Osteocyte (in vitro differentiated cells): ENCODE data around the gene UPF2. TPM values are rescaled to one million over a fixed set of nuclear protein-coding genes. Genes with fewer than 3 reads are reported as not detected.

Experiments used
- DNase-seq: peaks from one replicate; pipeline ENCODE4 v3.0.0; 2021; ENCODE audit warnings: mixed read lengths; ENCODE audit not compliant: unreplicated experiment; ENCODE audit errors: extremely low spot score
- H3K27ac Mint-ChIP-seq: one replicate; pipeline ENCODE4 v1.8.0; 2021; ENCODE audit warnings: mild to moderate bottlenecking, mixed read lengths; ENCODE audit not compliant: unreplicated experiment
- H3K27me3 Mint-ChIP-seq: one replicate; pipeline ENCODE4 v1.8.0; 2021; ENCODE audit warnings: mixed read lengths; ENCODE audit not compliant: unreplicated experiment
- H3K36me3 Mint-ChIP-seq: one replicate; pipeline ENCODE4 v1.8.0; 2021; ENCODE audit warnings: mixed read lengths; ENCODE audit not compliant: unreplicated experiment
- H3K4me1 Mint-ChIP-seq: one replicate; pipeline ENCODE4 v1.8.0; 2021; ENCODE audit warnings: mixed read lengths; ENCODE audit not compliant: unreplicated experiment
- H3K4me3 Mint-ChIP-seq: one replicate; pipeline ENCODE4 v1.8.0; 2021; ENCODE audit warnings: mild to moderate bottlenecking, moderate library complexity, mixed read lengths; ENCODE audit not compliant: unreplicated experiment
- H3K9me3 Mint-ChIP-seq: one replicate; pipeline ENCODE4 v1.8.0; 2021; ENCODE audit warnings: mixed read lengths; ENCODE audit not compliant: unreplicated experiment
- CTCF ChIP-seq: fragments of 200-600 bp; sonication (generic); IDR thresholded peaks from 2 replicates; pipeline ENCODE4 v1.5.0; 2021; ENCODE audit warnings: antibody characterized with exemption, mild to moderate bottlenecking, moderate library complexity
- total RNA-seq: library from RNA; stranded (reverse); gene quantifications from 2 replicates; pipeline ENCODE4 v1.2.1, GENCODE V29; 2021

The UPF2 gene
- total RNA-seq, 1 donor from 2014 or later: 20.5 TPM

- Mint-ChIP-seq H3K9me3 (no peaks in the 10 kb centered on the region), H3K27ac (no peak overlapping the region), H3K4me3 (no peak overlapping the region), H3K27me3 (no peaks in the 10 kb centered on the region), H3K4me1 (peaks cover 15% of the 10 kb centered on the region), H3K36me3 (no peaks in the 10 kb centered on the region)
- no peak for TF ChIP-seq CTCF
- no peak for DNase-seq
These were observed 145.9 kb downstream of the UPF2 start for GRCh38 chr10:11896549-11897200.

GRCh38 chr10:11895598-11895997 is 147.0 kb downstream of the UPF2 start:
- no peak overlapping the region for H3K4me3 Mint-ChIP-seq
- H3K36me3 Mint-ChIP-seq: no peaks in the 10 kb centered on the region
- H3K9me3 Mint-ChIP-seq: no peaks in the 10 kb centered on the region
- peaks cover 10% of the 10 kb centered on the region for H3K4me1 Mint-ChIP-seq
- H3K27ac Mint-ChIP-seq: no peak overlapping the region
- H3K27me3 Mint-ChIP-seq: no peaks in the 10 kb centered on the region
- DNase-seq: no peak
- no peak for TF ChIP-seq CTCF

GRCh38 chr10:11895108-11895466 is 147.5 kb downstream of the UPF2 start:
- Mint-ChIP-seq H3K27me3 (no peaks in the 10 kb centered on the region), H3K36me3 (no peaks in the 10 kb centered on the region), H3K9me3 (no peaks in the 10 kb centered on the region), H3K4me1 (peaks cover 10% of the 10 kb centered on the region), H3K27ac (no peak overlapping the region), H3K4me3 (no peak overlapping the region)
- DNase-seq: no peak
- TF ChIP-seq CTCF: no peak

GRCh38 chr10:11894381-11895107 is 148.1 kb downstream of the UPF2 start:
- no peak for TF ChIP-seq CTCF
- DNase-seq: no peak
- Mint-ChIP-seq H3K9me3 (no peaks in the 10 kb centered on the region), H3K27ac (no peak overlapping the region), H3K4me3 (no peak overlapping the region), H3K27me3 (no peaks in the 10 kb centered on the region), H3K36me3 (no peaks in the 10 kb centered on the region), H3K4me1 (peaks cover 10% of the 10 kb centered on the region)

- no peak for TF ChIP-seq CTCF
- no peak overlapping the region for H3K27ac Mint-ChIP-seq
- no peaks in the 10 kb centered on the region for H3K27me3 Mint-ChIP-seq
- H3K9me3 Mint-ChIP-seq: no peaks in the 10 kb centered on the region
- H3K4me1 Mint-ChIP-seq: peaks cover 10% of the 10 kb centered on the region
- no peak for DNase-seq
- H3K4me3 Mint-ChIP-seq: no peak overlapping the region
- no peaks in the 10 kb centered on the region for H3K36me3 Mint-ChIP-seq
These were observed 148.8 kb downstream of the UPF2 start for GRCh38 chr10:11893749-11894278.
